Vagina (tissue), 2 donors: ENCODE measurements around the gene DEFB114.

ENCODE experiments used
- CTCF ChIP-seq, 3 experiments: fragments of 450-650 bp in 2 of 3; fragments of 200-600 bp in 1 of 3; sonication (generic) in 1 of 3; IDR thresholded peaks; one replicate each; pipeline ENCODE4 v1.5.1; 2017 to 2019; ENCODE audit warnings: antibody characterized with exemption in 3 of 3, mild to moderate bottlenecking in 2 of 3, moderate library complexity in 2 of 3
- POLR2A ChIP-seq, 2 donors: fragments of 450-650 bp; IDR thresholded peaks; one replicate each; pipeline ENCODE4 v1.6.1; 2017; ENCODE audit warnings: antibody characterized with exemption in 2 of 2, mild to moderate bottlenecking in 2 of 2, moderate library complexity in 2 of 2
- POLR2AphosphoS5 ChIP-seq, 2 donors: sonication (generic); formaldehyde crosslinking; IDR thresholded peaks; one replicate each; pipeline ENCODE4 v1.9.0; 2017; ENCODE audit warnings: antibody characterized with exemption in 2 of 2, mild to moderate bottlenecking in 2 of 2, low read depth in 1 of 2; ENCODE audit not compliant: insufficient read depth in 1 of 2

- TF ChIP-seq CTCF (IDR thresholded peaks at IDR 0.05) (no peak), POLR2AphosphoS5 (IDR thresholded peaks at IDR 0.05; ENCODE audit: insufficient read depth in 1 of 2, low read depth in 1 of 2) (no peak), POLR2A (IDR thresholded peaks at IDR 0.05) (no peak)
Observed at GRCh38 chr6:49978332-49979226, 14.6 kb upstream of the DEFB114 start.
